DOHH2 (cell line): ENCODE measurements around the gene DDHD1.

Experiments
- CTCF ChIP-seq: fragments of 200-600 bp; sonication (generic); IDR thresholded peaks from one replicate; pipeline ENCODE4 v1.5.1; 2014; ENCODE audit warnings: antibody characterized with exemption, mild to moderate bottlenecking, low read depth, low read length; ENCODE audit not compliant: poor library complexity, severe bottlenecking
- EZH2phosphoT487 ChIP-seq: fragments of 200-600 bp; sonication (generic); IDR thresholded peaks from 2 replicates; pipeline ENCODE4 v1.6.1; 2017; ENCODE audit warnings: borderline replicate concordance, mild to moderate bottlenecking, antibody characterized with exemption, low read length, moderate library complexity, mixed read lengths

GRCh38 chr14:53062856-53063255 is 90.3 kb downstream of the DDHD1 start:
- TF ChIP-seq CTCF (no peak), EZH2phosphoT487 (no peak)
